ENCODE data around the gene TM4SF20. TPM values are rescaled to one million over a fixed set of nuclear protein-coding genes. Genes with fewer than 3 reads are reported as not detected.
A peak's percentile ranks its signal among the peaks of the same experiment; 100 is the strongest.

TM4SF20 gene
- total and polyA plus RNA-seq, 7 donors: 0.14 TPM; not detected in 6

DNA sequence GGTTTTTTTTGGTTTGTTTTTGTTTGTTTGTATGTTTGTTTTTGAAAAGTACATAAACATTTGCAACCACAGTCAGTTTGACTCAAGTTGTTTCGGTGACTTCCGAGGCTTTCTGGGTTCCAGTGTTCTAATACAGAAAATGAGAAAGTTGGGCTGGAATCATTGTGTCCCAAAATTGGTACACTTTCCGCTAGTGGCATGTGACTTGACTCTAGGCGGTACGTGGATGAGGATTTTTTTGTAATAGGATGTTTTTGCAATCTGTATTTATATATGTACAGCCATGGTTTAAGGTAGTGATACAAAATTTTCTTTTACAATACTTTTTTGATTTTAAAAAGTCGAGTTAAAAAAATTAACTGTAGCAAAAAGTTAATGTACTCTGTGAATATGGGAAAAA, 52.3 kb downstream of the TM4SF20 start:
- WGBS, 3 donors: 92 to 94% (median 93%) methylated on average over 6 of the region's 6 CpGs
- TF ChIP-seq, protein P1, sequence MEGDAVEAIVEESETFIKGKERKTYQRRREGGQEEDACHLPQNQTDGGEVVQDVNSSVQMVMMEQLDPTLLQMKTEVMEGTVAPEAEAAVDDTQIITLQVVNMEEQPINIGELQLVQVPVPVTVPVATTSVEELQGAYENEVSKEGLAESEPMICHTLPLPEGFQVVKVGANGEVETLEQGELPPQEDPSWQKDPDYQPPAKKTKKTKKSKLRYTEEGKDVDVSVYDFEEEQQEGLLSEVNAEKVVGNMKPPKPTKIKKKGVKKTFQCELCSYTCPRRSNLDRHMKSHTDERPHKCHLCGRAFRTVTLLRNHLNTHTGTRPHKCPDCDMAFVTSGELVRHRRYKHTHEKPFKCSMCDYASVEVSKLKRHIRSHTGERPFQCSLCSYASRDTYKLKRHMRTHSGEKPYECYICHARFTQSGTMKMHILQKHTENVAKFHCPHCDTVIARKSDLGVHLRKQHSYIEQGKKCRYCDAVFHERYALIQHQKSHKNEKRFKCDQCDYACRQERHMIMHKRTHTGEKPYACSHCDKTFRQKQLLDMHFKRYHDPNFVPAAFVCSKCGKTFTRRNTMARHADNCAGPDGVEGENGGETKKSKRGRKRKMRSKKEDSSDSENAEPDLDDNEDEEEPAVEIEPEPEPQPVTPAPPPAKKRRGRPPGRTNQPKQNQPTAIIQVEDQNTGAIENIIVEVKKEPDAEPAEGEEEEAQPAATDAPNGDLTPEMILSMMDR (IDR thresholded peaks at IDR 0.05): no peak
- intact Hi-C loops (cut with DNase I): no loop called here
- H3K27me3 ChIP-seq (ENCODE audit: insufficient read depth in 3 of 3, low read length in 2 of 3): no peaks in the 10 kb centered on the region
- no peaks in the 10 kb centered on the region for H3K9me3 ChIP-seq
- peaks cover 15% of the 10 kb centered on the region for H3K4me1 ChIP-seq
- peak overlapping the region; percentile 76 for H3K4me3 ChIP-seq
- DNase-seq (no peak), ATAC-seq (no peak)
- H3K36me3 ChIP-seq (ENCODE audit: insufficient read depth in 1 of 2, low read depth in 1 of 2): peaks cover 0 to 29% of the 10 kb centered on the region in 2 donors
- H3K27ac ChIP-seq: no peak overlapping the region

DNA sequence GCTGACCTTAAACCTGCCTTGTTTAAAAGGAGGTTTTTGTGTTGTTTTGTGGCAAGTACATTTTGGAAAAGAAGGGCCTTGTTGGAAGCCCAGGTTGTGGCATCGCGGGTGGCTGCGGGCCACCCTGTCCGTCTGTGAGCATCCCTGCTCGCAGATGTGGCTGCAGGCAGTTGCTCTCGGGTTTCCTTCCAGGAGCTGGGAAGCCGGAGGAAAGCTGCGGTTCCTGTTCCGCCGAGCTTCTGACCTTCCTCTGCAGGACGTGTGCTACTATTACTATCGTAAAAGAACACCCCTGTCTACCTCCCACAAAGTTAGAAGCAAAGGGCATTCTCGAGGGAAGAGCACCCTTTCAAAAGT, 53.3 kb downstream of the TM4SF20 start:
- peaks cover 0 to 25% of the 10 kb centered on the region in 2 donors for H3K36me3 ChIP-seq (ENCODE audit: insufficient read depth in 1 of 2, low read depth in 1 of 2)
- DNase-seq: peak in 1 of 2 donors; percentile 60
- no peaks in the 10 kb centered on the region for H3K27me3 ChIP-seq (ENCODE audit: insufficient read depth in 3 of 3, low read length in 2 of 3)
- 0% methylated on average over 13 of the region's 13 CpGs for WGBS, 3 donors
- peak; percentile 22 to 54 (median 33) for ATAC-seq
- H3K9me3 ChIP-seq: no peaks in the 10 kb centered on the region
- intact Hi-C loops (cut with DNase I): no loop called here
- TF ChIP-seq, protein P1 (IDR thresholded peaks at IDR 0.05): no peak
- H3K4me3 ChIP-seq: peak overlapping the region; percentile 76
- H3K27ac ChIP-seq: peak overlapping the region; percentile 89
- H3K4me1 ChIP-seq: peaks cover 15% of the 10 kb centered on the region

DNA sequence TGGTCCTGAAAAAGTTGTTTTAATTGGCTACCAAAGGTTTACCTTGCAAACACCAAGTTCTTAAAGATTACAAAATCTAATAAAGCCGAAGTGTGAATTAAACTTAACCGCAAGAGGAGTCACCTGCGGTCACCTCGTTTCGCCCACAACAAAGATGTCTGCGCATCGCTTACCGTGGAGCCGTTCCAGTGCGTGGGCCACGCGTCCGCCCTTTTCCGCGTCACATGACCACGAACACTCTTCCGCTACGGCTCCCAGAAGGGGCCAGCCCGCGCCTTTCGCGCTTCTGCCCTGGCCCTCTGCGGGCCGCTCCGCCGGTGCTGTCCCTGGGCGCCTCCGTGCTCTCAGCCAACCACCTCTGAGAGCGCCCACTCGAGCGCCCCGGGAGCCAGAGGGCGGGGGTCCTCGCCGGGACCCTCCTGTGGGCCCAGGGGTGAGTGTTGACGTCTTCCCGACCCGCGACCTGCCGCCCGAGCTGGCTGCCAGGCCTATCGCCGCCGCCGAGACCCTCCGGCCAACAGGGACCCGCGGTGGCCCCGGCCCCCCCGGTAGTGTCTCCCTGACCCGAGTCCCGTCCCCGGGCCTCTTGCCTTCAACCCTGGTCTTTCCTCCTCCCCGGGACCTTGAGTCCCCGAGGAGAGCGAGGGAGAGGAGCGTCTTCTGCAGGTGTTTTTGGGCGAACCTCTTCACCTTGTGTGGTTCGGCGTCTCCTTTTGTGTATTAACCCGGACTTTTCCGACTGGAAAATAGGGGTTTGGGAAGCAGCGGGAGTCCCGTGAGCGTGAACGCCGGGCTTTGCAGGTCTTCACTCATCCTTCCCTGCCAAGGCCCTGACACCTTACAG, 53.9 kb downstream of the TM4SF20 start, which contains the start of gene MFF:
Gene MFF (plus strand): TSS at position 257 of the 844 bp plus-strand sequence. CDS start 5,415 bp downstream, outside the sequence.
- TF ChIP-seq, protein P1 (IDR thresholded peaks at IDR 0.05): peak; percentile 12

DNA sequence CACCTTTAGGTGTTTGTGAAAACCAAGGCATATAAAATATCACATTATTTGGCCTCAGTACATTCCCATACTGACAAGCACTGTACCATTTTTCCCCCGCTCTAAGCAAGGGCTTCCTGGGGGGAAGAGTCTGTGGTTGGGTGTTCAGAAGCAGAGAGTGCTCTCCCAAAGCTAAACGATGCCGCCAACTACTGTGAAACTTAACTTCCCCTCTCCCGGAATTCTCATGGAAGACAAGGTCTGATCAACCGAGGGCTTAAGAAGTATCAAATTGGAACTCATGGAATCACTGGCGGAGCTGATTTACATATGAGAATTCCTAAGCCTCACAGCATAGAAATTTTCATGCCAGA, 54.5 kb downstream of the TM4SF20 start:
- TF ChIP-seq, protein P1 (IDR thresholded peaks at IDR 0.05): no peak
- intact Hi-C loops (cut with DNase I): no loop called here

More for the DNA sequence above, 53.9 kb downstream of the TM4SF20 start, which contains the start of gene MFF:
- Histone ChIP-seq H3K36me3 (ENCODE audit: insufficient read depth in 1 of 2, low read depth in 1 of 2) (peaks cover 0 to 19% of the 10 kb centered on the region in 2 donors), H3K9me3 (no peaks in the 10 kb centered on the region), H3K27me3 (ENCODE audit: insufficient read depth in 3 of 3, low read length in 2 of 3) (no peaks in the 10 kb centered on the region), H3K27ac (peak within 1 kb of the TSS; percentile 89), H3K4me3 (peak within 1 kb of the TSS; percentile 76), H3K4me1 (peaks cover 15% of the 10 kb centered on the region)
- 0 to 11% (median 0%) methylated on average over 51 to 67 of the region's 67 CpGs for WGBS, 3 donors
- intact Hi-C loops (cut with DNase I): no loop called here
- DNase-seq: peak; percentile 93 to 96
- ATAC-seq: peak; percentile 99 to 100 (median 99)

More for the DNA sequence above, 54.5 kb downstream of the TM4SF20 start:
- WGBS, 3 donors: 9 to 12% (median 10%) methylated on average over 6 of the region's 6 CpGs
- peaks cover 15% of the 10 kb centered on the region for H3K4me1 ChIP-seq
- H3K27me3 ChIP-seq (ENCODE audit: insufficient read depth in 3 of 3, low read length in 2 of 3): no peaks in the 10 kb centered on the region
- no peaks in the 10 kb centered on the region for H3K9me3 ChIP-seq
- peak overlapping the region; percentile 76 for H3K4me3 ChIP-seq
- H3K27ac ChIP-seq: peak overlapping the region; percentile 89
- no peak for DNase-seq
- ATAC-seq: peak; percentile 12 to 55 (median 30)
- H3K36me3 ChIP-seq (ENCODE audit: insufficient read depth in 1 of 2, low read depth in 1 of 2): peaks cover 0 to 13% of the 10 kb centered on the region in 2 donors
